ENCODE results near the gene PDPK1.

DNA sequence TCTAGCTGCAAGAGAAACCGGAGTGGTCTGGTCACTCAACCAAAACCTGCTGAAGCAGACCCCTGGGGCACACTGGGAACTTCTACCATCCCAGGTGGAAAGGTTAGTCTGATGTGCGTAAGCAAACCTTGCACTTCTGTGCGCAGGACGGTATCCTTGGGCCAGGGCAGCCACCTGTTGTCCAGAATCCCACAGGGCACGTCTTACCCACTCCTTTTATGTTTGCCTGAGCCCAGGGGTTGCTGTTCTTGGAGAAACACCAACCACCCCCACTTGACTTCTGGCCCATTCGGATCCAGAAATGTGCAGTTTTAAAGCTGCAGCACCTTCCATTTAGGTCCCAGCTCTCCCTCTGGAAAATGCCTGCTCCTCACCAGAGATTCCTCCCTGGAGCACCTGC lies 44.2 kb upstream of the PDPK1 start:
- TF ChIP-seq, protein P1, sequence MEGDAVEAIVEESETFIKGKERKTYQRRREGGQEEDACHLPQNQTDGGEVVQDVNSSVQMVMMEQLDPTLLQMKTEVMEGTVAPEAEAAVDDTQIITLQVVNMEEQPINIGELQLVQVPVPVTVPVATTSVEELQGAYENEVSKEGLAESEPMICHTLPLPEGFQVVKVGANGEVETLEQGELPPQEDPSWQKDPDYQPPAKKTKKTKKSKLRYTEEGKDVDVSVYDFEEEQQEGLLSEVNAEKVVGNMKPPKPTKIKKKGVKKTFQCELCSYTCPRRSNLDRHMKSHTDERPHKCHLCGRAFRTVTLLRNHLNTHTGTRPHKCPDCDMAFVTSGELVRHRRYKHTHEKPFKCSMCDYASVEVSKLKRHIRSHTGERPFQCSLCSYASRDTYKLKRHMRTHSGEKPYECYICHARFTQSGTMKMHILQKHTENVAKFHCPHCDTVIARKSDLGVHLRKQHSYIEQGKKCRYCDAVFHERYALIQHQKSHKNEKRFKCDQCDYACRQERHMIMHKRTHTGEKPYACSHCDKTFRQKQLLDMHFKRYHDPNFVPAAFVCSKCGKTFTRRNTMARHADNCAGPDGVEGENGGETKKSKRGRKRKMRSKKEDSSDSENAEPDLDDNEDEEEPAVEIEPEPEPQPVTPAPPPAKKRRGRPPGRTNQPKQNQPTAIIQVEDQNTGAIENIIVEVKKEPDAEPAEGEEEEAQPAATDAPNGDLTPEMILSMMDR (conservative IDR thresholded peaks at IDR 0.05; ENCODE audit: low read length) = no peak
- TF ChIP-seq EZH2phosphoT487 (IDR thresholded peaks at IDR 0.05; ENCODE audit: borderline replicate concordance, low read depth, low read length) = no peak

All from OCI-LY7 (cell line).